Mucosa of descending colon (tissue), 3 donors: Measurements from ENCODE around the gene ARMH4. TPM values are rescaled to one million over a fixed set of nuclear protein-coding genes. Genes with fewer than 3 reads are reported as not detected.

Source experiments
- ATAC-seq: fragments of 200-7000 bp; cut with Tn5 transposase; one replicate; pipeline ENCODE4 v1.9.1; 2020; ENCODE audit warnings: mild to moderate bottlenecking, moderate library complexity
- DNase-seq, 3 donors: peaks; one replicate each; pipeline ENCODE4 v3.0.0-alpha.2; 2020
- H3K36me3 ChIP-seq: fragments of 200-600 bp; one replicate; pipeline ENCODE4 v1.8.0; 2021; ENCODE audit warnings: low read depth, mild to moderate bottlenecking
- H3K4me1 ChIP-seq: fragments of 200-600 bp; one replicate; pipeline ENCODE4 v1.8.0; 2021; ENCODE audit warnings: low read depth, mild to moderate bottlenecking
- H3K4me3 ChIP-seq: fragments of 200-600 bp; one replicate; pipeline ENCODE4 v1.8.0; 2021; ENCODE audit warnings: mild to moderate bottlenecking
- H3K9me3 ChIP-seq: fragments of 200-600 bp; one replicate; pipeline ENCODE4 v1.8.0; 2021; ENCODE audit warnings: mild to moderate bottlenecking
- CTCF ChIP-seq: fragments of 200-600 bp; IDR thresholded peaks from one replicate; pipeline ENCODE4 v1.8.0; 2022; ENCODE audit warnings: antibody characterized with exemption, mild to moderate bottlenecking
- intact Hi-C, 2 donors: fragments of 100-400 bp; cut with DNase I in 1 of 2; cut with micrococcal nuclease in 1 of 2; formaldehyde crosslinking; loops; one replicate each; pipeline versions ENCODE4 v1.11.0 to v1.11.1; 2022; cut with DNase I, micrococcal nuclease
- total RNA-seq, 3 donors: library from RNA; stranded (reverse); fragmentation: NEBNext Ultra II Directional in 2 of 3; extraction: Animal tissue kit (Norgen Biotek cat#: 25700) in 2 of 3; gene quantifications; one replicate each; pipeline versions ENCODE4 v1.2.1 to v1.2.4, GENCODE V29; 2021 to 2023
- donor health status: DM: no; HTN: no; CAD: no; lungs with moderate emphysema.
- donor health status: DM: no; HTN: no; CAD: no.
- donor health status: DM: no; HTN: yes; CAD: no.

The ARMH4 gene
- total RNA-seq, 3 donors from 2014 or later: 1.3 to 6.9 (median 3.5) TPM

GRCh38 chr14:58054100-58054499 is 97.9 kb downstream of the ARMH4 start:
- ATAC-seq: no peak
- H3K4me1 ChIP-seq: no peaks in the 10 kb centered on the region
- H3K4me3 ChIP-seq: no peak overlapping the region
- intact Hi-C loops: no loop called here
- no peaks in the 10 kb centered on the region for H3K9me3 ChIP-seq
- no peak for TF ChIP-seq CTCF
- H3K36me3 ChIP-seq: no peaks in the 10 kb centered on the region
- DNase-seq: no peak

- no peaks in the 10 kb centered on the region for H3K9me3 ChIP-seq
- TF ChIP-seq CTCF: no peak
- ATAC-seq: no peak
- DNase-seq: no peak
- no peak overlapping the region for H3K4me3 ChIP-seq
- H3K36me3 ChIP-seq: no peaks in the 10 kb centered on the region
- H3K4me1 ChIP-seq: no peaks in the 10 kb centered on the region
- intact Hi-C loops: no loop called here
Measured at GRCh38 chr14:58048219-58048618, 103.8 kb downstream of the ARMH4 start.

GRCh38 chr14:58027904-58028303 is 124.1 kb downstream of the ARMH4 start:
- H3K4me3 ChIP-seq: no peak overlapping the region
- DNase-seq (no peak), ATAC-seq (no peak)
- intact Hi-C loops: no loop called here
- H3K4me1 ChIP-seq: no peaks in the 10 kb centered on the region
- no peaks in the 10 kb centered on the region for H3K9me3 ChIP-seq
- H3K36me3 ChIP-seq: no peaks in the 10 kb centered on the region
- TF ChIP-seq CTCF: no peak

GRCh38 chr14:58026967-58027366 is 125.0 kb downstream of the ARMH4 start:
- no peak for TF ChIP-seq CTCF
- ATAC-seq (no peak), DNase-seq (no peak)
- no peaks in the 10 kb centered on the region for H3K9me3 ChIP-seq
- no peaks in the 10 kb centered on the region for H3K36me3 ChIP-seq
- intact Hi-C loops: no loop called here
- H3K4me3 ChIP-seq: no peak overlapping the region
- no peaks in the 10 kb centered on the region for H3K4me1 ChIP-seq

- no peak for ATAC-seq
- Histone ChIP-seq H3K4me3 (no peak overlapping the region), H3K4me1 (no peaks in the 10 kb centered on the region), H3K36me3 (no peaks in the 10 kb centered on the region), H3K9me3 (no peaks in the 10 kb centered on the region)
- TF ChIP-seq CTCF: no peak
- intact Hi-C loops: no loop called here
- no peak for DNase-seq
Measured at GRCh38 chr14:58026219-58026618, 125.8 kb downstream of the ARMH4 start.

- TF ChIP-seq CTCF: no peak
- no peak for ATAC-seq
- DNase-seq: no peak
- no peaks in the 10 kb centered on the region for H3K9me3 ChIP-seq
- H3K36me3 ChIP-seq: no peaks in the 10 kb centered on the region
- intact Hi-C loops: no loop called here
- H3K4me1 ChIP-seq: no peaks in the 10 kb centered on the region
- no peak overlapping the region for H3K4me3 ChIP-seq
Measured at GRCh38 chr14:58014778-58015177, 137.2 kb downstream of the ARMH4 start.
